Pulmonary artery endothelial cell (primary cell): ENCODE results near the gene SLC25A10. TPM values are rescaled to one million over a fixed set of nuclear protein-coding genes. Genes with fewer than 3 reads are reported as not detected.
A peak's percentile ranks its signal among the peaks of the same experiment; 100 is the strongest.
"Not testable (repeated sequence)": the region's sequence is repeated elsewhere in the genome, so short reads cannot be mapped to it uniquely, and the experiment has no call there.

Experiments
- DNase-seq: peaks from one replicate; pipeline ENCODE4 v3.0.0-alpha.2; 2011; ENCODE audit warnings: low read depth, low spot score
- total RNA-seq: library from RNA; depleted of rRNA; stranded (reverse); fragments of >200 nt; gene quantifications from 2 replicates; pipeline ENCODE4 v1.2.3, GENCODE V29; 2014

The SLC25A10 gene
- total RNA-seq = 24.4 and 26.7 TPM in 2 replicates

- DNase-seq = no peak
Measured at GRCh38 chr17:81711814-81712467, at the start of gene SLC25A10. SLC25A10 (plus strand) TSS chr17:81712284; CDS start chr17:81712427, 143 bp downstream.

- no peak for DNase-seq
Measured at GRCh38 chr17:81664051-81664470, 48.0 kb upstream of the SLC25A10 start.

- no peak for DNase-seq
Measured at GRCh38 chr17:81665205-81666091, 46.6 kb upstream of the SLC25A10 start.

GRCh38 chr17:81666092-81666341, 46.1 kb upstream of the SLC25A10 start:
- DNase-seq = no peak

- peak; percentile 91 for DNase-seq
Measured at GRCh38 chr17:81666342-81667191, 45.5 kb upstream of the SLC25A10 start, which contains the start of the genes CCDC137 and OXLD1. CCDC137 (plus strand) TSS chr17:81666737; CDS start chr17:81666767, 30 bp downstream. OXLD1 (minus strand) TSS chr17:81666605; CDS start chr17:81666577, 28 bp downstream.

- DNase-seq = no peak
Measured at GRCh38 chr17:81667754-81668153, 44.3 kb upstream of the SLC25A10 start.

- no peak for DNase-seq
Measured at GRCh38 chr17:81672504-81672903, 39.6 kb upstream of the SLC25A10 start.

- no peak for DNase-seq
Measured at GRCh38 chr17:81672954-81673353, 39.1 kb upstream of the SLC25A10 start.

- DNase-seq = no peak
Measured at GRCh38 chr17:81673561-81674258, 38.4 kb upstream of the SLC25A10 start.

GRCh38 chr17:81675515-81676221, 36.4 kb upstream of the SLC25A10 start:
- not testable (repeated sequence) for DNase-seq

- no peak for DNase-seq
Measured at GRCh38 chr17:81676906-81677305, 35.2 kb upstream of the SLC25A10 start.

GRCh38 chr17:81680150-81680549, 31.9 kb upstream of the SLC25A10 start:
- DNase-seq = no peak

- DNase-seq = no peak
Measured at GRCh38 chr17:81681672-81682071, 30.4 kb upstream of the SLC25A10 start.

GRCh38 chr17:81682565-81683207, 29.4 kb upstream of the SLC25A10 start:
- DNase-seq = no peak

- DNase-seq = no peak
Measured at GRCh38 chr17:81683208-81683583, 28.9 kb upstream of the SLC25A10 start.

- peak; percentile 96 for DNase-seq
Measured at GRCh38 chr17:81683584-81684441, 28.3 kb upstream of the SLC25A10 start, which contains the start of the genes ARL16 and HGS. ARL16 (minus strand) TSS chr17:81683797; CDS start chr17:81683753, 44 bp downstream. HGS (plus strand) TSS chr17:81684011; CDS start chr17:81684067, 56 bp downstream.

GRCh38 chr17:81684442-81684911, 27.6 kb upstream of the SLC25A10 start:
- DNase-seq = no peak

- DNase-seq = no peak
Measured at GRCh38 chr17:81685108-81685507, 27.0 kb upstream of the SLC25A10 start.

GRCh38 chr17:81686614-81687013, 25.5 kb upstream of the SLC25A10 start:
- no peak for DNase-seq
